BLaER1 treated with 17β-estradiol and CSF1 and Interleukin-3, amounts not matched to agents 10 nM and 100 nM (cell line): ENCODE measurements around the gene CCNI.

ENCODE experiments used
- H3K27ac ChIP-seq, 11 experiments: shearing (Covaris generic); formaldehyde crosslinking; 2 replicates each; pipeline ENCODE4 v1.8.1; 2022
- H3K27me3 ChIP-seq, 11 experiments: shearing (Covaris generic); formaldehyde crosslinking; 2 replicates each; pipeline ENCODE4 v1.8.1; 2022
- H3K36me3 ChIP-seq, 11 experiments: shearing (Covaris generic); formaldehyde crosslinking; 2 replicates each; pipeline ENCODE4 v1.8.1; 2022
- H3K4me1 ChIP-seq, 10 experiments: shearing (Covaris generic); formaldehyde crosslinking; 2 replicates each; pipeline ENCODE4 v1.8.1; 2022
- H3K4me2 ChIP-seq, 11 experiments: shearing (Covaris generic); formaldehyde crosslinking; 2 replicates each; pipeline ENCODE4 v1.8.1; 2022
- H3K4me3 ChIP-seq, 10 experiments: shearing (Covaris generic); formaldehyde crosslinking; 2 replicates each; pipeline ENCODE4 v1.8.1; 2022
- H3K9ac ChIP-seq, 11 experiments: shearing (Covaris generic); formaldehyde crosslinking; 2 replicates each; pipeline ENCODE4 v1.8.1; 2022
- H3K9me3 ChIP-seq, 11 experiments: shearing (Covaris generic); formaldehyde crosslinking; replicated peaks in 1 of 11; 2 replicates each; pipeline ENCODE4 v1.8.1; 2022
- H4K20me1 ChIP-seq, 11 experiments: shearing (Covaris generic); formaldehyde crosslinking; 2 replicates each; pipeline ENCODE4 v1.8.1; 2022
- Cebpa-rat ChIP-seq, 11 experiments: shearing (Covaris generic); IDR thresholded peaks; 2 replicates each; pipeline ENCODE4 v1.8.1; 2022

CCNI gene

DNA sequence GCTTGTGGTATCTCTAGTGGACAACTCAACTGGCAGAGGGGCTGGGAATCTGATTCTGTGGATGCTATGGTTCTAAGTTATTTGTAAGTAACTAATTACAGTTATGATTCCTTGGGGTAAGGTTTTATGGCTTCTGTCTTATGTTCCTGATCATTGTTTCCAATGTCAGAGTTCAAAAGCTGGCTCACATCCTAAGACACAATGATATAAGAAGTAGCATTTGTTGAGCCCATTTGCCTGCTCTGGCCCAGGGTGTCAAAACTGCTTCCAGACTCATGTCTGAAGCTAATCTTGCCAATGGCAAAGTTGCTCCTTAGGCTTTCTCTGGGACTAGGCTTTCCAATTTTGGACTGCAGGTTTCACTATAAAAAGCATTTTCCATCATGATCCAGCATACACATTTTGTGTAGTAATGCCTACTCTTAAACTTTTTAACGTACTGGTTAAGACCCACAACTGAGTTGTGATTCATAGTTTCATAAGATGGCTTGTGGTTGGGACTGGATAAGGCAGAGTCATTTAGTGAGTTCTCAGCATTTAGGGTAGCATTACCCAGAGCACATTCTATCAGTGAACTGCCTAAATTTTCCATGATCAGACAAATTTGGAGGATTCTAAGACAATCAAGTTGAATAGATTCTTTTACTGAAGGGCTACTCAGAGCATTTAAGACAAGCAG lies 50.0 kb downstream of the CCNI start:
- H3K36me3 ChIP-seq: peaks cover 94 to 100% (median 97%) of the 10 kb centered on the region in 11 experiments
- no peak overlapping the region for H3K27ac ChIP-seq
- H3K4me3 ChIP-seq: no peak overlapping the region
- no peaks in the 10 kb centered on the region for H3K9me3 ChIP-seq
- H3K4me1 ChIP-seq: no peaks in the 10 kb centered on the region
- TF ChIP-seq Cebpa-rat (IDR thresholded peaks at IDR 0.05): no peak
- H3K4me2 ChIP-seq: no peak overlapping the region
- no peaks in the 10 kb centered on the region for H3K27me3 ChIP-seq
- H3K9ac ChIP-seq: no peak overlapping the region
- no peaks in the 10 kb centered on the region; a peak in 2 of 22 replicates for H4K20me1 ChIP-seq

- Histone ChIP-seq H3K4me2 (no peak overlapping the region), H3K4me1 (no peaks in the 10 kb centered on the region), H3K36me3 (peaks cover 95 to 100% (median 98%) of the 10 kb centered on the region in 11 experiments), H3K4me3 (no peak overlapping the region), H3K9me3 (no peaks in the 10 kb centered on the region), H3K27ac (no peak overlapping the region), H3K9ac (no peak overlapping the region), H3K27me3 (no peaks in the 10 kb centered on the region), H4K20me1 (no peaks in the 10 kb centered on the region; a peak in 2 of 22 replicates)
- TF ChIP-seq Cebpa-rat (IDR thresholded peaks at IDR 0.05): no peak
These were observed 51.9 kb downstream of the CCNI start for GRCh38 chr4:77023920-77024319.

DNA sequence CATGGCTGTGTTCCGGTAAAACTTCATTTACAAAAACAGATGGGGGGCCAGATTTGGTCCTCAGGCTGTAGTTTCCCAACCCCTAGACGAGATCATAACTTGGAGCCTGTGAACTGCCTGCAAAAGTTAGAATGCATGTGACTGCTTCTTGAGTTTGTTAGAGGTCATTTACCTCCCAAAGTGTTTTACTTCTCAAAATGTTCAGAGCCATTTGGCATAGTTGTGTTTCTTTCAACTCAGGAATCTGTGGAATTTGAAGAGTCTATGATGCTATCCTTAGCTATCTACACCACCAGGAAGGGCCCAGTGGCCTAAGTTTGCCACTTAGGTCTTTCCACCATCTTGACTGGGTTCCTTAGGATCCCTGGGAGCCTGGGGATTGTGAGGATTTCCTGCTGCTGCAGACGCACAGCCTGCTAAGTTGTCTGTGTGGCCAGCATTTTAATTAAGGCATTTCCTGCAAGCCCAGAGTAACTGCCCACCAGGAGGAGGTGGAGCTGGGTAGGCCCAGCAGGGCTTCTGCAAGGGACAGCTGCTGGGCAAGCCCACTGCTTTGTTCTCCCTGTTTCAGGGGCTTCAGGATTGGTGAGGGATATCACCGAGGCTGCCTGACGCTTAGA lies 53.1 kb downstream of the CCNI start:
- Histone ChIP-seq H3K27ac (no peak overlapping the region), H3K4me2 (no peak overlapping the region), H3K4me3 (no peak overlapping the region), H4K20me1 (no peaks in the 10 kb centered on the region; a peak in 2 of 22 replicates), H3K36me3 (peaks cover 93 to 100% (median 98%) of the 10 kb centered on the region in 11 experiments), H3K4me1 (no peaks in the 10 kb centered on the region), H3K27me3 (no peaks in the 10 kb centered on the region), H3K9me3 (no peaks in the 10 kb centered on the region), H3K9ac (no peak overlapping the region)
- no peak for TF ChIP-seq Cebpa-rat (IDR thresholded peaks at IDR 0.05)

DNA sequence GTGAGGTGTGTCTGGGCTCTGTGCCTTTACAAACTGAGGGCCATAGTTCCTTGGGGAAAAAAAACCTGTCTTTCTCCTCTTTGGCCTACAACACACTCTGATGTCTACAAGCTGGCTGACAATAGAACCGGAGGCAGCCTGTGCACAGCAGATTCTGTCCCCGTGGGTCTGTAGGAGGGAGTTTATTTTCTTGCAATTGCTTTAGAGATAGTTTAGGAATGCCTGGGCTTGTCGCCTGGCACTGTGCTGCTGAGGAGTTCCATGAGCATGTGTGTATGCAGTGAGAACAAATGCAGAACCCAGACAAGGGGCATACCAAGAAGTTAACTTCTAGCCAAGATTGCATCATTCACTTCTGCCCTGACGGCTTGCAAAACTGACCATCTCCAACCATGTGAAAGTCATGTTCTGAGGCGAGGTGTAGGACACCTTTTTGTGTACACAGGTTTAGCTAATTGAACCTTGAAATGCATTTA lies 54.1 kb downstream of the CCNI start:
- no peaks in the 10 kb centered on the region; a peak in 2 of 22 replicates for H4K20me1 ChIP-seq
- no peak overlapping the region for H3K9ac ChIP-seq
- H3K36me3 ChIP-seq: peaks cover 94 to 100% (median 98%) of the 10 kb centered on the region in 11 experiments
- no peak overlapping the region for H3K4me3 ChIP-seq
- H3K4me1 ChIP-seq: no peaks in the 10 kb centered on the region
- H3K9me3 ChIP-seq: no peaks in the 10 kb centered on the region
- H3K27me3 ChIP-seq: no peaks in the 10 kb centered on the region
- no peak overlapping the region for H3K4me2 ChIP-seq
- no peak overlapping the region for H3K27ac ChIP-seq
- TF ChIP-seq Cebpa-rat (IDR thresholded peaks at IDR 0.05): 0 out of 22 replicates have a peak, but pooled peaks of 1 of the 11 experiments have one; percentile 33

DNA sequence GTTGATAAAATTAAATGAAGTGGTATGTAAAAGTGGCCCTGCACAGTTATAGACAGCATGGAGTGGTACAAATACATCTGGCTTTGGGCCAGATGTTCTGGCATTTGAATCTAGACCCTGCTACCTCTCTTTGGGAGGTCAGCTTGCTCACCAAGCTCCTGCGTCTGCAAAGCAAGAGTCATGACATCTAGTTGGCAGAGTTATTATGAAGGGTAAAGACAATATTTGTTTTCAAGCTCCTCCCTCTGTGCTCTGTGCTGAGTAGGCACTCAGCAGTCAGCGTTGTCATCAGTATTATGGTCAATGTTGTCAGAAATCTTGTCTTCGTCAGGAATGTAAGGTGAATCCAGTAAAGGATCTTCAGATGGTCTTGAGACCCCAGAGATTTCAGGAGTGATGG lies 55.8 kb downstream of the CCNI start:
- Histone ChIP-seq H3K36me3 (peaks cover 92 to 97% (median 94%) of the 10 kb centered on the region in 11 experiments), H3K27ac (no peak overlapping the region), H3K4me2 (no peak overlapping the region), H3K9ac (no peak overlapping the region), H3K4me3 (no peak overlapping the region), H4K20me1 (no peaks in the 10 kb centered on the region; a peak in 2 of 22 replicates), H3K27me3 (no peaks in the 10 kb centered on the region), H3K4me1 (peaks cover 0 to 7% (median 0%) of the 10 kb centered on the region in 10 experiments; a peak in 4 of 20 replicates), H3K9me3 (no peaks in the 10 kb centered on the region)
- TF ChIP-seq Cebpa-rat (IDR thresholded peaks at IDR 0.05): no peak

DNA sequence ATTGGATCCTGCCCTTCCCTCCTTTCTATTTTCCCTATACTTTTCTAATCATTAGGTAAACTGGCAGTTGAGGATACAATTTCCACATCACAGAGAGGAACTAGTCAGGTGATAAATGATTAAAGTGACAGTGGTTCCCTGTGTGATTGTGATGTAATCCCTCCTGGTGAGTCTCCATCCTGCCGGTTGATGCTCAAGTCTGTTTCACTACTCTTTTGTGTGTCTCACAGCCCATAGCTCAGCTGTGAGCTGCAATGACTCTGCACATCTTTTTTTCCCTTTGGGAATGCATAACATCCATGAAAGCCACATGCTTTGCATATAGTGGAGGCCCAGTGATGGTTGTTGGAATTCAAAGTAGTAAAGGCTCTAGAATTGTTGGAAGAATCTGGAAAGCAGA lies 60.4 kb downstream of the CCNI start:
- Histone ChIP-seq H4K20me1 (no peaks in the 10 kb centered on the region; a peak in 1 of 22 replicates), H3K36me3 (peaks cover 81 to 97% (median 92%) of the 10 kb centered on the region in 11 experiments), H3K4me3 (no peak overlapping the region), H3K4me1 (peaks cover 0 to 17% (median 5%) of the 10 kb centered on the region in 10 experiments; a peak in 10 of 20 replicates), H3K9ac (no peak overlapping the region), H3K9me3 (no peaks in the 10 kb centered on the region), H3K27ac (0 out of 22 replicates have a peak overlapping the region, but pooled peaks of 1 of the 11 experiments have one; percentile 29), H3K27me3 (no peaks in the 10 kb centered on the region), H3K4me2 (no peak overlapping the region)
- TF ChIP-seq Cebpa-rat (IDR thresholded peaks at IDR 0.05): no peak

DNA sequence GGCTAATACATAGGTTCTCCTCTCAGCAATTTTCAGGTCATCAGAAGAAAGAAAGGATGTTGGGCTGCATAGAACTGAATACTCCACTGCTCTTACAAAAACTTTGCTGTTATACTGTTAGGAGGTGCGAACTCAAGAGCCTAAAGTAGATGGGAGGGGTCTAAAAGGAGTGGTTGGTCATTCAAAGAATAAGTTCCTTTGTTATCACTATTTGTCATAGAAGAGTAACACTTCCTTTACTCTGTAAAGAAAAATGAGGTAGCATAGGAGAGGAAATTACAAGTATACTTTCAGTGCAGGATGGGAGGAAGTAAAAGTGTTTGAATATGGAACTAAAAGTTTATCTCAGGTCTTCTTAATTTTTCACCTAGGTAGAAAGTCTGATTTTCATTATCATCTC lies 61.5 kb downstream of the CCNI start:
- Histone ChIP-seq H3K9me3 (no peaks in the 10 kb centered on the region), H3K27ac (peak overlapping the region in 2 of 11 experiments; percentile 7 to 12; a peak in 1 of 22 replicates), H3K36me3 (peaks cover 70 to 97% (median 88%) of the 10 kb centered on the region in 11 experiments), H3K4me3 (no peak overlapping the region), H3K4me2 (peak overlapping the region in 2 of 11 experiments; percentile 14 to 19; a peak in 2 of 22 replicates), H4K20me1 (no peaks in the 10 kb centered on the region; a peak in 1 of 22 replicates), H3K4me1 (peaks cover 0 to 25% (median 9%) of the 10 kb centered on the region in 10 experiments; a peak in 11 of 20 replicates), H3K27me3 (no peaks in the 10 kb centered on the region), H3K9ac (no peak overlapping the region)
- TF ChIP-seq Cebpa-rat (IDR thresholded peaks at IDR 0.05): no peak

DNA sequence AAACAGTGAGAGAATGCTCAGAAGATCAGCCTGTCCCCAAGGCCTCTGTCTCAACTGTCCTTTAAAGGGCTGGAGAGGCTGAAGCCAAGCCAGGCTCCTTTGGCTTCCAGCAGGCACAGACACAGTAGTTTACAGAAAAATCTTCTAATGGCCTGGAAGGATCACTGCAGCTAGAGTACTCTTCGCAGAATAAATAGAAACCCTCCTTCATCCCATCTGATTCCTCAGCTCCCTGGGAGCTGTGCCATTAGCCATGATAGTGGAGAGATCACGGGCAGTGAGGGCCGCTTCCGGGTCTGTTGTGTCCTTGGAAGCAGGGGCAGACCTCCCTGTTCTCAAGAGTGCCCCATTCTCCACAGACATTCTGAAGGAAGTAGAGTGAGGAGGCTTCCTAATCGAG lies 63.1 kb downstream of the CCNI start:
- peaks cover 6 to 40% (median 23%) of the 10 kb centered on the region in 10 experiments for H3K4me1 ChIP-seq
- H3K27me3 ChIP-seq: no peaks in the 10 kb centered on the region
- H3K9me3 ChIP-seq: no peaks in the 10 kb centered on the region
- H3K4me3 ChIP-seq: no peak overlapping the region
- H3K27ac ChIP-seq: no peak overlapping the region
- no peaks in the 10 kb centered on the region for H4K20me1 ChIP-seq
- H3K4me2 ChIP-seq: no peak overlapping the region
- TF ChIP-seq Cebpa-rat (IDR thresholded peaks at IDR 0.05): no peak
- no peak overlapping the region for H3K9ac ChIP-seq
- H3K36me3 ChIP-seq: peaks cover 54 to 94% (median 81%) of the 10 kb centered on the region in 11 experiments

- TF ChIP-seq Cebpa-rat (IDR thresholded peaks at IDR 0.05): no peak
These were observed 64.9 kb downstream of the CCNI start for GRCh38 chr4:77010841-77011354.

More at GRCh38 chr4:77010841-77011354, 64.9 kb downstream of the CCNI start:
- no peak overlapping the region for H3K4me3 ChIP-seq
- no peak overlapping the region for H3K27ac ChIP-seq
- no peak overlapping the region for H3K9ac ChIP-seq
- H3K9me3 ChIP-seq: no peaks in the 10 kb centered on the region
- H3K27me3 ChIP-seq: no peaks in the 10 kb centered on the region
- 0 out of 22 replicates have a peak, but pooled peaks cover 0 to 6% (median 0%) of the 10 kb centered on the region in 11 experiments for H4K20me1 ChIP-seq
- no peak overlapping the region for H3K4me2 ChIP-seq
- H3K4me1 ChIP-seq: peaks cover 15 to 59% (median 41%) of the 10 kb centered on the region in 10 experiments
- peaks cover 43 to 97% (median 82%) of the 10 kb centered on the region in 11 experiments for H3K36me3 ChIP-seq
